ENCODE measurements around the gene ACOT9.
"Not testable (repeated sequence)": the region's sequence is repeated elsewhere in the genome, so short reads cannot be mapped to it uniquely, and the experiment has no call there.

Gene ACOT9

GRCh38 chrX:23765868-23766267, 22.8 kb upstream of the ACOT9 start:
- no peak for DNase-seq (ENCODE audit: extremely low read depth in 1 of 2, low read depth in 1 of 2)

GRCh38 chrX:23765449-23765848, 22.4 kb upstream of the ACOT9 start:
- no peak for DNase-seq (ENCODE audit: extremely low read depth in 1 of 2, low read depth in 1 of 2)

- DNase-seq (ENCODE audit: extremely low read depth in 1 of 2, low read depth in 1 of 2) = no peak
These were observed 21.3 kb upstream of the ACOT9 start for GRCh38 chrX:23764188-23764984.

GRCh38 chrX:23759821-23760220, 16.7 kb upstream of the ACOT9 start:
- no peak for DNase-seq (ENCODE audit: extremely low read depth in 1 of 2, low read depth in 1 of 2)

GRCh38 chrX:23756165-23756564, 13.1 kb upstream of the ACOT9 start:
- DNase-seq (ENCODE audit: extremely low read depth in 1 of 2, low read depth in 1 of 2) = peak; percentile 20 to 33

- no peak for DNase-seq (ENCODE audit: extremely low read depth in 1 of 2, low read depth in 1 of 2)
These were observed 11.6 kb upstream of the ACOT9 start for GRCh38 chrX:23754664-23755063.

- DNase-seq (ENCODE audit: extremely low read depth in 1 of 2, low read depth in 1 of 2) = no peak
These were observed 9.8 kb upstream of the ACOT9 start for GRCh38 chrX:23752740-23753415.

- no peak for DNase-seq (ENCODE audit: extremely low read depth in 1 of 2, low read depth in 1 of 2)
These were observed 6.5 kb upstream of the ACOT9 start for GRCh38 chrX:23749576-23749975.

GRCh38 chrX:23749129-23749528, 6.1 kb upstream of the ACOT9 start:
- no peak for DNase-seq (ENCODE audit: extremely low read depth in 1 of 2, low read depth in 1 of 2)

GRCh38 chrX:23745786-23746185, 2.7 kb upstream of the ACOT9 start:
- DNase-seq (ENCODE audit: extremely low read depth in 1 of 2, low read depth in 1 of 2) = no peak

- not testable (repeated sequence) for DNase-seq (ENCODE audit: extremely low read depth in 1 of 2, low read depth in 1 of 2)
These were observed 521 bp upstream of the ACOT9 start for GRCh38 chrX:23743623-23743971.

GRCh38 chrX:23742174-23742696, 841 bp downstream of the ACOT9 start:
- no peak for DNase-seq (ENCODE audit: extremely low read depth in 1 of 2, low read depth in 1 of 2)

- no peak for DNase-seq (ENCODE audit: extremely low read depth in 1 of 2, low read depth in 1 of 2)
These were observed 5.7 kb downstream of the ACOT9 start for GRCh38 chrX:23737413-23737812.

- DNase-seq (ENCODE audit: extremely low read depth in 1 of 2, low read depth in 1 of 2) = no peak
These were observed 7.0 kb downstream of the ACOT9 start for GRCh38 chrX:23736030-23736429.

- DNase-seq (ENCODE audit: extremely low read depth in 1 of 2, low read depth in 1 of 2) = no peak
These were observed 10.4 kb downstream of the ACOT9 start for GRCh38 chrX:23732704-23733103.

- no peak for DNase-seq (ENCODE audit: extremely low read depth in 1 of 2, low read depth in 1 of 2)
These were observed 11.1 kb downstream of the ACOT9 start for GRCh38 chrX:23731951-23732350.

- no peak for DNase-seq (ENCODE audit: extremely low read depth in 1 of 2, low read depth in 1 of 2)
These were observed 13.9 kb downstream of the ACOT9 start for GRCh38 chrX:23729214-23729613.

GRCh38 chrX:23727206-23727605, 15.9 kb downstream of the ACOT9 start:
- DNase-seq (ENCODE audit: extremely low read depth in 1 of 2, low read depth in 1 of 2) = no peak

- no peak for DNase-seq (ENCODE audit: extremely low read depth in 1 of 2, low read depth in 1 of 2)
These were observed 16.9 kb downstream of the ACOT9 start for GRCh38 chrX:23726191-23726590.

GRCh38 chrX:23720117-23720677, 22.9 kb downstream of the ACOT9 start:
- DNase-seq (ENCODE audit: extremely low read depth in 1 of 2, low read depth in 1 of 2) = no peak

GRCh38 chrX:23705235-23705634, 37.8 kb downstream of the ACOT9 start:
- DNase-seq (ENCODE audit: extremely low read depth in 1 of 2, low read depth in 1 of 2) = no peak

- DNase-seq (ENCODE audit: extremely low read depth in 1 of 2, low read depth in 1 of 2) = no peak
These were observed 38.3 kb downstream of the ACOT9 start for GRCh38 chrX:23704673-23705206.
